Neural cell (in vitro differentiated cells): Measurements from ENCODE around the gene RMRP. TPM values are rescaled to one million over a fixed set of nuclear protein-coding genes. Genes with fewer than 3 reads are reported as not detected.
A peak's percentile ranks its signal among the peaks of the same experiment; 100 is the strongest.

Source experiments
- H2AFZ ChIP-seq: fragments of 200-600, 300-800 bp; sonication (generic), shearing (Covaris generic); 2 replicates; pipeline ENCODE4 v1.6.0; 2014; ENCODE audit warnings: low read depth, mild to moderate bottlenecking, antibody characterized with exemption, low read length, moderate library complexity
- H3F3A ChIP-seq: fragments of 200-600 bp; shearing (Covaris generic); 2 replicates; pipeline ENCODE4 v1.6.1; 2016; ENCODE audit warnings: mild to moderate bottlenecking, moderate library complexity, mixed read lengths, antibody characterized with exemption, low read length; ENCODE audit not compliant: insufficient read depth, poor library complexity, severe bottlenecking
- H3K27ac ChIP-seq: fragments of 200-600, 300-800 bp; sonication (generic), shearing (Covaris generic); 2 replicates; pipeline ENCODE4 v1.5.1; 2014; ENCODE audit warnings: mild to moderate bottlenecking, low read length, moderate library complexity
- H3K27me3 ChIP-seq: fragments of 300-800, 200-600 bp; sonication (generic), shearing (Covaris generic); 2 replicates; pipeline ENCODE4 v1.6.0; 2014; ENCODE audit warnings: mild to moderate bottlenecking, low read depth, low read length, moderate library complexity; ENCODE audit not compliant: insufficient read depth
- H3K36me3 ChIP-seq: fragments of 300-800, 200-600 bp; sonication (generic), shearing (Covaris generic); 2 replicates; pipeline ENCODE4 v1.5.1; 2014; ENCODE audit warnings: mild to moderate bottlenecking, antibody characterized with exemption, low read length, moderate library complexity; ENCODE audit not compliant: insufficient read depth
- H3K4me2 ChIP-seq: fragments of 300-800, 200-600 bp; sonication (generic), shearing (Covaris generic); 2 replicates; pipeline ENCODE4 v1.6.0; 2014; ENCODE audit warnings: mild to moderate bottlenecking, low read length
- H3K4me3 ChIP-seq: fragments of 300-800, 200-600 bp; sonication (generic), shearing (Covaris generic); 2 replicates; pipeline ENCODE4 v1.5.1; 2014; ENCODE audit warnings: mild to moderate bottlenecking, low read length, moderate library complexity
- H3K79me2 ChIP-seq: fragments of 200-600 bp; shearing (Covaris generic); replicated peaks from 2 replicates; pipeline ENCODE4 v1.6.0; 2014; ENCODE audit warnings: mild to moderate bottlenecking, low read length, moderate library complexity; ENCODE audit not compliant: insufficient read depth
- H3K9ac ChIP-seq: fragments of 300-800, 200-600 bp; sonication (generic), shearing (Covaris generic); 2 replicates; pipeline ENCODE4 v1.6.1; 2016; ENCODE audit warnings: mild to moderate bottlenecking, low read length, mixed read lengths
- H3K9me2 ChIP-seq: fragments of 200-600 bp; shearing (Covaris generic); 2 replicates; pipeline ENCODE4 v1.6.1; 2016; ENCODE audit warnings: mild to moderate bottlenecking, low read length, mixed read lengths; ENCODE audit not compliant: insufficient read depth
- H3K9me3 ChIP-seq: fragments of 200-600, 300-800 bp; sonication (generic), shearing (Covaris generic); 2 replicates; pipeline ENCODE4 v1.6.1; 2016; ENCODE audit warnings: mild to moderate bottlenecking, mixed run types, low read length, moderate library complexity, mixed read lengths
- H4K20me1 ChIP-seq: fragments of 200-600 bp; shearing (Covaris generic); 2 replicates; pipeline ENCODE4 v1.6.1; 2016; ENCODE audit warnings: mild to moderate bottlenecking, mixed run types; ENCODE audit not compliant: insufficient read depth
- CTCF ChIP-seq: fragments of 450-650 bp; IDR thresholded peaks from 2 replicates; pipeline ENCODE4 v1.5.1; 2014; ENCODE audit warnings: antibody characterized with exemption, mild to moderate bottlenecking, moderate library complexity; ENCODE audit not compliant: poor library complexity, severe bottlenecking
- EP300 ChIP-seq: fragments of 450-650 bp; conservative IDR thresholded peaks from 2 replicates; pipeline ENCODE4 v1.6.1; 2014; ENCODE audit warnings: antibody characterized with exemption, mild to moderate bottlenecking, moderate library complexity; ENCODE audit not compliant: poor library complexity, severe bottlenecking
- EZH2 ChIP-seq: fragments of 200-600, 300-800 bp; shearing (Covaris generic), sonication (generic); IDR thresholded peaks from 2 replicates; pipeline ENCODE4 v1.6.1; 2014; ENCODE audit warnings: antibody characterized with exemption, low read length, borderline replicate concordance, mild to moderate bottlenecking; ENCODE audit not compliant: insufficient read depth, poor library complexity, severe bottlenecking
- MXI1 ChIP-seq: fragments of 450-650 bp; conservative IDR thresholded peaks from 2 replicates; pipeline ENCODE4 v1.6.1; 2014; ENCODE audit warnings: antibody characterized with exemption, mild to moderate bottlenecking; ENCODE audit not compliant: poor library complexity, severe bottlenecking
- POLR2AphosphoS5 ChIP-seq: IDR thresholded peaks from 2 replicates; pipeline ENCODE4 v1.6.1; 2012
- RAD21 ChIP-seq: fragments of 450-650 bp; conservative IDR thresholded peaks from 2 replicates; pipeline ENCODE4 v1.6.1; 2014; ENCODE audit warnings: antibody characterized with exemption, mild to moderate bottlenecking, moderate library complexity
- REST ChIP-seq: IDR thresholded peaks from 2 replicates; pipeline ENCODE4 v1.6.1; 2012; ENCODE audit warnings: borderline replicate concordance
- SMC3 ChIP-seq: fragments of 450-650 bp; conservative IDR thresholded peaks from 2 replicates; pipeline ENCODE4 v1.6.1; 2014; ENCODE audit warnings: antibody characterized with exemption, mild to moderate bottlenecking, moderate library complexity; ENCODE audit not compliant: poor library complexity
- TAF1 ChIP-seq: IDR thresholded peaks from 2 replicates; pipeline ENCODE4 v1.6.1; 2012; ENCODE audit warnings: low read depth
- polyA plus RNA-seq: library from polyadenylated mRNA; depleted of rRNA; stranded (reverse); fragments of >200 nt; gene quantifications from 2 replicates; pipeline ENCODE4 v1.2.3, GENCODE V29; 2014

RMRP gene
- polyA plus RNA-seq, 1 donor from 2014 or later: not detected

- Histone ChIP-seq H3K36me3 (no peaks in the 10 kb centered on the region), H3K9me3 (no peaks in the 10 kb centered on the region), H4K20me1 (no peaks in the 10 kb centered on the region), H3F3A (no peaks in the 10 kb centered on the region), H3K27me3 (peaks cover 27% of the 10 kb centered on the region), H3K4me3 (peak within 1 kb of the TSS; percentile 61), H2AFZ (no peak within 1 kb of the TSS), H3K9me2 (no peaks in the 10 kb centered on the region), H3K4me2 (peak within 1 kb of the TSS; percentile 19), H3K9ac (peak within 1 kb of the TSS; percentile 26), H3K79me2 (no peaks in the 10 kb centered on the region), H3K27ac (no peak within 1 kb of the TSS)
- TF ChIP-seq SMC3 (no peak), RAD21 (no peak), TAF1 (no peak), MXI1 (no peak), POLR2AphosphoS5 (no peak), CTCF (no peak), REST (no peak), EP300 (no peak), EZH2 (no peak)
Observed at GRCh38 chr9:35689542-35690293, 31.9 kb upstream of the RMRP start, which contains the start of gene TPM2. Gene TPM2, minus strand, starts transcription at chr9:35689925. Its CDS starts 108 bp downstream, at chr9:35689817.

GRCh38 chr9:35688558-35689541 lies 31.0 kb upstream of the RMRP start:
- TF ChIP-seq RAD21 (no peak), TAF1 (no peak), REST (no peak), EP300 (no peak), CTCF (no peak), MXI1 (no peak), POLR2AphosphoS5 (no peak), SMC3 (no peak), EZH2 (no peak)
- no peak overlapping the region for H2AFZ ChIP-seq
- peaks cover 27% of the 10 kb centered on the region for H3K27me3 ChIP-seq

More at GRCh38 chr9:35688558-35689541, 31.0 kb upstream of the RMRP start:
- Histone ChIP-seq H3F3A (no peaks in the 10 kb centered on the region), H4K20me1 (no peaks in the 10 kb centered on the region), H3K4me2 (no peak overlapping the region), H3K9me3 (no peaks in the 10 kb centered on the region), H3K79me2 (no peaks in the 10 kb centered on the region), H3K27ac (no peak overlapping the region), H3K9ac (no peak overlapping the region), H3K4me3 (no peak overlapping the region), H3K9me2 (no peaks in the 10 kb centered on the region), H3K36me3 (no peaks in the 10 kb centered on the region)
